BE2C (cell line): ENCODE results near the gene NCAPD2.

Experiments
- DNase-seq: peaks from one replicate; pipeline ENCODE4 v3.0.0-alpha.2; 2020
- H3K27me3 ChIP-seq: fragments of 250-450 bp; sonication (Bioruptor Pico); 2 replicates; pipeline ENCODE4 v1.5.1; 2020; ENCODE audit warnings: mild to moderate bottlenecking
- H3K36me3 ChIP-seq: fragments of 250-450 bp; sonication (Bioruptor Pico); 2 replicates; pipeline ENCODE4 v1.5.1; 2020; ENCODE audit warnings: mild to moderate bottlenecking
- H3K4me1 ChIP-seq: fragments of 250-450 bp; sonication (Bioruptor Pico); 2 replicates; pipeline ENCODE4 v1.5.1; 2020
- H3K4me3 ChIP-seq: 2 replicates; pipeline ENCODE4 v1.5.1; 2011; ENCODE audit warnings: low read depth, low read length
- H3K9me3 ChIP-seq: fragments of 250-450 bp; sonication (Bioruptor Pico); 2 replicates; pipeline ENCODE4 v1.5.1; 2020
- CTCF ChIP-seq: IDR thresholded peaks from 2 replicates; pipeline ENCODE4 v1.5.1; 2012; ENCODE audit warnings: mild to moderate bottlenecking, low read depth, low read length

Gene NCAPD2

GRCh38 chr12:6520186-6520585 lies 26.3 kb downstream of the NCAPD2 start:
- no peaks in the 10 kb centered on the region for H3K27me3 ChIP-seq

DNA sequence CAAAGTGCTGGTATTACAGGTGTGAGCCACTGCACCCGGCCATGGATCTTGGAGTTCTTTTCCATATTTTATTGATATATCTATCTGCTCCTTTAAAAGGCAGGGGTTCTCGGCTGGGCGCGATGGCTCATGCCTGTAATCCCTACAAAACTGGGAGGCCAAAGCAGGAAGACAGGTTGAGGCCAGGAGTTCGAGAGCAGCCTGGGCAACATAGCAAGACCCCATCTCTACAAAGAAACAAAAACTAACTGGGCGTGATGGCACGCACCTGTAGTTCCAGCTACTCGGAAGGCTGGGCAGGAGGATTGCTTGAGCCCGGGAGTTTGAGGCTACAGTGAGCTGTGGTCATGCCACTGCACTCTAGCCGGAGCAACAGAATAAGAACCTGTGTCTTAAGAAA lies 28.3 kb downstream of the NCAPD2 start:
- no peaks in the 10 kb centered on the region for H3K9me3 ChIP-seq
- TF ChIP-seq CTCF, result no peak
- no peaks in the 10 kb centered on the region for H3K4me1 ChIP-seq
- no peaks in the 10 kb centered on the region for H3K27me3 ChIP-seq
- no peak for DNase-seq
- H3K4me3 ChIP-seq, result no peak overlapping the region
- peaks cover 94% of the 10 kb centered on the region for H3K36me3 ChIP-seq

More at GRCh38 chr12:6520186-6520585, 26.3 kb downstream of the NCAPD2 start:
- Histone ChIP-seq H3K4me1 (no peaks in the 10 kb centered on the region), H3K4me3 (no peak overlapping the region), H3K36me3 (peaks cover 94% of the 10 kb centered on the region), H3K9me3 (no peaks in the 10 kb centered on the region)
- TF ChIP-seq CTCF, result no peak
- DNase-seq, result no peak

DNA sequence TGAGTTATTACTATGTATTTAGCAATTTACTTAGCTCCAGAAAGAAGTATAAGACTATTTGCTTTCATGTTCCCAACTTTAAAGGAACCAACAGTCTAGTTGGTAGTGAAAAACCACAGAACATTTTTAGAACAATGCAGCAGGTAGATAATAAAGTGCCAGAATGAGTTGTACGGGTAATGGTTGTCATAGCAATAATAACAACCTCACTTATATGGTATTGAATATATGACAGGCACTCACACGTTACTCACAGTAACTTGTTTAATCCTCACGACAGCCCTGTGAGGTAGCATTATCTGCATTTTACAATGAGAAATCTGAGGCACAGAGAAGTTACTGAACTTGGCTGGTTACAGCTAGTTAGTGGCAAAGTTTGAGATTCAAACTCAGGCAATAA lies 29.8 kb downstream of the NCAPD2 start:
- no peak for DNase-seq
- TF ChIP-seq CTCF, result no peak

DNA sequence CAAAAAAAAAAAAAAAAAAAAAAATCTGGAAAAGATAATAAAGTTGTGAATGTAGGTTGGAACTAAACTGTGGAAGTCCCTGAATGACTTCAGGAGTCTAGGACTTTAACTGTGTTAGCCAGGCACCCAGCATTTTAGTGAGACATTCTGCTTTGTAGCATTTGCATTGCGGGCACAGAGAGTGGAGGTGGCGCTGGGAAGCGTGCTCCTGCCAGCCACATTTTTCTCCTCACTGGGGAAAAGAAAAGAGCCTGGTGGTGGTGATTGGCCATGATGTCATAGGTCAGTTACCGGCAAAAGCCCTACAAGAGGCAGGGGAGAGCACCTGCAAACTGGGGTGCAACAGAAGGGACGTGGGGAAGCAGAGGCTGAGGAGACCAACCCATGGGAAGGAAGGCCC lies 30.7 kb downstream of the NCAPD2 start:
- H3K9me3 ChIP-seq, result no peaks in the 10 kb centered on the region
- H3K36me3 ChIP-seq, result peaks cover 98% of the 10 kb centered on the region
- H3K27me3 ChIP-seq, result no peaks in the 10 kb centered on the region
- H3K4me1 ChIP-seq, result no peaks in the 10 kb centered on the region
- no peak overlapping the region for H3K4me3 ChIP-seq
- DNase-seq, result no peak
- no peak for TF ChIP-seq CTCF

More for the DNA sequence above, 29.8 kb downstream of the NCAPD2 start:
- Histone ChIP-seq H3K4me3 (no peak overlapping the region), H3K9me3 (no peaks in the 10 kb centered on the region), H3K36me3 (peaks cover 96% of the 10 kb centered on the region), H3K27me3 (no peaks in the 10 kb centered on the region), H3K4me1 (no peaks in the 10 kb centered on the region)

- no peaks in the 10 kb centered on the region for H3K27me3 ChIP-seq
- H3K4me3 ChIP-seq, result no peak overlapping the region
- H3K4me1 ChIP-seq, result no peaks in the 10 kb centered on the region
- DNase-seq, result no peak
- H3K9me3 ChIP-seq, result no peaks in the 10 kb centered on the region
- H3K36me3 ChIP-seq, result peaks cover 100% of the 10 kb centered on the region
- no peak for TF ChIP-seq CTCF
Observed at GRCh38 chr12:6526201-6526600, 32.3 kb downstream of the NCAPD2 start.

DNA sequence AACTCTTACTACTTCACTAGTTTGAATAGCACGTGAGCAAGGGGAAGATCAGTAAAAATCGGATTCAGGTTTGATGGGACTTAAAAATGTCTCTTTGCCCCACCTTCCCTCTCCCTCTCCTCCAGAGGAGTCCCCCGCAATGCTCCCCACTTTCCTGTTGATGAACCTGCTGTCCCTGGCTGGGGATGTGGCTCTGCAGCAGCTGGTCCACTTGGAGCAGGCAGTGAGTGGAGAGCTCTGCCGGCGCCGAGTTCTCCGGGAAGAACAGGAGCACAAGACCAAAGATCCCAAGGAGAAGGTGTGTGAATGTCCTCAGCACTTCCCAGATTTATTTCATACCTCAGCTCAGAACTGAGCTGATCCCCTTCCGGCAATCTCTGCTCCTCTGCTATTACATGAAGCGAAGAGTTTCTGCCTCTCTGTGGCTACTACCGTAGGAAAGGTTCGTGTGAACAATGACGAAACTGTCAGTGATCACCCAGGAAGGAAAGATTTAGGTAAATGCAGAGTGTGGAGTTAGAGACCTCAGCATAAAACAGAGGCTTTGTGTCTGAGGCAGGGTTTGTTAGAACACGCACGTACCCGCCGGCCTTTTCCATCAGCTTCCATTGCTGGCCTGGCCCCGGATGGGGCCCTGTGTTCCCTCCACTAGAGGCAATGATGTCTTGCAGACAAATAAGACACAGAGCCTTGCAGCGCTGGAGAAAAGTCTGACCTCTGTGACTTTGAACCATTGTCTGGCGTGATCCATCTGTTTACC lies 33.0 kb downstream of the NCAPD2 start:
- Histone ChIP-seq H3K27me3 (no peaks in the 10 kb centered on the region), H3K36me3 (peaks cover 100% of the 10 kb centered on the region), H3K9me3 (no peaks in the 10 kb centered on the region), H3K4me3 (no peak overlapping the region), H3K4me1 (no peaks in the 10 kb centered on the region; the same call in 1 of the 2 replicates)
- TF ChIP-seq CTCF, result no peak
- no peak for DNase-seq
